K562 (cell line): ENCODE data around the gene CTSD. TPM values are rescaled to one million over a fixed set of nuclear protein-coding genes. Genes with fewer than 3 reads are reported as not detected.

Experiments
- ATAC-seq: fragments of 200-7000 bp; cut with Tn5 transposase; 3 replicates; pipeline ENCODE4 v1.9.1; 2020; ENCODE audit warnings: moderate library complexity
- BruUV-seq: library from RNA; stranded (reverse); fragments of 400-500 nt; replicated peaks from 2 replicates; lab custom pipeline; 2021; lab: Mats Ljungman, UMichigan
- CTCF ChIA-PET: fragments of 300-600 bp; formaldehyde crosslinking; extraction: SDS; loops from one replicate; lab custom pipeline; 2021; ENCODE audit warnings: low intra/inter-chr PET ratio; lab: Yijun Ruan, JAX
- POLR2A ChIA-PET: fragments of 300-600, 350-650 bp; sonication (Branson Sonifier 250); formaldehyde crosslinking; extraction: SDS; loops from one replicate; lab custom pipeline; 2021; ENCODE audit warnings: antibody characterized with exemption, inconsistent platforms; lab: Yijun Ruan, JAX
- DNase-seq, 4 experiments: peaks; one replicate each; pipeline versions ENCODE4 v3.0.0 to v3.0.0-alpha.2; 2011 to 2018; ENCODE audit warnings: low spot score in 3 of 4, mixed read lengths in 3 of 4; ENCODE audit errors: extremely low read depth in 1 of 4
- FAIRE-seq: peaks from 2 replicates; lab custom pipeline; 2011; peaks lifted over from hg19 to GRCh38; lab: Jason Lieb, UNC
- H2AFZ ChIP-seq: 2 replicates; pipeline ENCODE4 v1.6.0; 2011; ENCODE audit warnings: low read depth, low read length, control low read depth, inconsistent platforms
- H3K27ac ChIP-seq: fragments of 200-600 bp; 3 replicates; pipeline ENCODE4 v1.8.0; 2011; ENCODE audit warnings: low read depth, mild to moderate bottlenecking, control low read depth, inconsistent platforms, low read length, moderate library complexity, mixed read lengths; ENCODE audit errors: extremely low read depth
- H3K27me3 ChIP-seq, 2 experiments: fragments of 300-600 bp in 1 of 2; 2 replicates in 1 of 2; 3 replicates in 1 of 2; pipeline versions ENCODE4 v1.6.0 to v1.8.0; 2011; ENCODE audit warnings: inconsistent platforms in 2 of 2, low read length in 2 of 2, mild to moderate bottlenecking in 1 of 2, mixed read lengths in 1 of 2, moderate library complexity in 1 of 2; ENCODE audit not compliant: control insufficient read depth in 2 of 2, insufficient read depth in 2 of 2
- H3K36me3 ChIP-seq: fragments of 300-600 bp; 3 replicates; pipeline ENCODE4 v1.8.0; 2011; ENCODE audit warnings: mild to moderate bottlenecking, low read length, inconsistent platforms; ENCODE audit not compliant: control insufficient read depth, insufficient read depth
- H3K4me1 ChIP-seq, 2 experiments: fragments of 200-600 bp in 1 of 2; replicated peaks in 1 of 2; 2 replicates in 1 of 2; 3 replicates in 1 of 2; pipeline versions ENCODE4 v1.5.1 to v1.8.0; 2011; ENCODE audit warnings: inconsistent platforms in 2 of 2, low read length in 2 of 2, mild to moderate bottlenecking in 1 of 2, mixed read lengths in 1 of 2, moderate library complexity in 1 of 2; ENCODE audit not compliant: control insufficient read depth in 2 of 2, insufficient read depth in 2 of 2
- H3K4me2 ChIP-seq: 2 replicates; pipeline ENCODE4 v1.6.1; 2011; ENCODE audit warnings: low read length, control low read depth, inconsistent platforms, mixed read lengths; ENCODE audit not compliant: insufficient read depth
- H3K4me3 ChIP-seq: fragments of 200-600 bp; sonication (generic), shearing (Covaris generic); 2 replicates; pipeline ENCODE4 v1.5.1; 2016; ENCODE audit warnings: control low read depth, inconsistent platforms
- H3K79me2 ChIP-seq: fragments of 200-600 bp; 3 replicates; pipeline ENCODE4 v1.8.0; 2011; ENCODE audit warnings: low read length, inconsistent platforms; ENCODE audit not compliant: control insufficient read depth, insufficient read depth
- H3K9ac ChIP-seq, 2 experiments: 2 replicates each; pipeline versions ENCODE4 v1.6.0 to v1.6.1; 2011; ENCODE audit warnings: low read depth in 2 of 2, low read length in 2 of 2, control low read depth in 1 of 2, inconsistent platforms in 1 of 2, mild to moderate bottlenecking in 1 of 2, mixed read lengths in 1 of 2; ENCODE audit not compliant: insufficient read depth in 1 of 2
- H3K9me1 ChIP-seq: one replicate; pipeline ENCODE4 v1.6.0; 2011; ENCODE audit warnings: inconsistent platforms, mild to moderate bottlenecking, low read length, moderate library complexity; ENCODE audit not compliant: control insufficient read depth, insufficient read depth
- H3K9me3 ChIP-seq: replicated peaks from 2 replicates; pipeline ENCODE4 v1.5.1; 2011; ENCODE audit warnings: low read depth, low read length, inconsistent platforms; ENCODE audit not compliant: control insufficient read depth, insufficient read depth
- H4K20me1 ChIP-seq: replicated peaks from 2 replicates; pipeline ENCODE4 v1.6.1; 2011; ENCODE audit warnings: low read length, inconsistent platforms, mixed read lengths; ENCODE audit not compliant: control insufficient read depth, insufficient read depth
- BRD9 ChIP-seq: fragments of 450-650 bp; IDR thresholded peaks from 2 replicates; pipeline ENCODE4 v1.6.1; 2018; ENCODE audit warnings: low read depth; ENCODE audit not compliant: partially characterized antibody
- CTCFL ChIP-seq: IDR thresholded peaks from 2 replicates; pipeline ENCODE4 v1.6.1; 2011; ENCODE audit warnings: borderline replicate concordance, low read depth, mild to moderate bottlenecking, moderate library complexity, low read length; ENCODE audit not compliant: insufficient read depth, poor library complexity, severe bottlenecking
- DNMT1 ChIP-seq: fragments of 450-650 bp; IDR thresholded peaks from 2 replicates; pipeline ENCODE4 v1.6.1; 2016; ENCODE audit warnings: antibody characterized with exemption, mild to moderate bottlenecking
- ESRRB ChIP-seq: fragments of 250-450 bp; sonication (Bioruptor Pico); IDR thresholded peaks from 2 replicates; pipeline ENCODE4 v1.5.0; 2020; ENCODE audit warnings: mild to moderate bottlenecking, moderate library complexity, borderline replicate concordance
- EWSR1 ChIP-seq: fragments of 450-650 bp; IDR thresholded peaks from 2 replicates; pipeline ENCODE4 v1.6.1; 2018; ENCODE audit warnings: borderline replicate concordance, mild to moderate bottlenecking, low read depth, moderate library complexity; ENCODE audit not compliant: partially characterized antibody
- HDAC2 ChIP-seq: fragments of 450-650 bp; IDR thresholded peaks from 2 replicates; pipeline ENCODE4 v1.6.1; 2016; ENCODE audit warnings: mild to moderate bottlenecking
- NR1H2 ChIP-seq: sonication (generic); formaldehyde crosslinking; IDR thresholded peaks from 2 replicates; pipeline ENCODE4 v1.4.0; 2020; ENCODE audit warnings: mild to moderate bottlenecking, missing genetic modification reagents
- NUFIP1 ChIP-seq: fragments of 450-650 bp; IDR thresholded peaks from 2 replicates; pipeline ENCODE4 v1.6.1; 2018; ENCODE audit not compliant: partially characterized antibody
- POLR2B ChIP-seq: fragments of 450-650 bp; IDR thresholded peaks from 2 replicates; pipeline ENCODE4 v1.6.1; 2018; ENCODE audit warnings: low read depth; ENCODE audit not compliant: partially characterized antibody
- POLR2H ChIP-seq: IDR thresholded peaks from 2 replicates; pipeline ENCODE4 v1.6.1; 2016; ENCODE audit warnings: missing genetic modification characterization, low read depth, mild to moderate bottlenecking, control low read depth, missing compliant biosample characterization, moderate library complexity
- SIX5 ChIP-seq, 2 experiments: IDR thresholded peaks; 2 replicates each; pipeline ENCODE4 v1.6.1; 2011; ENCODE audit warnings: low read length in 2 of 2, borderline replicate concordance in 1 of 2, low read depth in 1 of 2, mild to moderate bottlenecking in 1 of 2, moderate library complexity in 1 of 2; ENCODE audit not compliant: insufficient read depth in 1 of 2
- SPI1 ChIP-seq: IDR thresholded peaks from 2 replicates; pipeline ENCODE4 v1.6.1; 2011; ENCODE audit warnings: low read depth, low read length, control low read depth, borderline replicate concordance
- U2AF1 ChIP-seq: fragments of 200-400 bp; formaldehyde crosslinking; optimal IDR thresholded peaks from 2 replicates; pipeline ENCODE3; 2017; ENCODE audit warnings: mild to moderate bottlenecking, low read depth, low read length, moderate library complexity
- ZNF695 ChIP-seq: fragments of 450-650 bp; formaldehyde crosslinking; IDR thresholded peaks from 2 replicates; pipeline ENCODE4 v1.4.0; 2020; ENCODE audit warnings: mild to moderate bottlenecking, moderate library complexity
- WGBS: fragments of 100-300 bp; shearing (Covaris generic); methylation state at CpG from one replicate; pipeline ENCODE4 v1.1.6; 2016; ENCODE audit warnings: low coverage, mixed read lengths; ENCODE audit not compliant: insufficient coverage; ENCODE audit errors: missing lambda C conversion rate; 5-methylcytosine and 5-hydroxymethylcytosine counted together
- in situ Hi-C: fragments of 300-500 bp; cut with MboI; formaldehyde crosslinking; loops from 4 replicates; pipeline ENCODE4 v1.15.0; 2018; ENCODE audit warnings: inconsistent platforms, mixed read lengths
- intact Hi-C: fragments of 100-400 bp; cut with micrococcal nuclease; formaldehyde crosslinking; loops from 2 replicates; pipeline ENCODE4 v1.14.2; 2022
- polyA plus RNA-seq, 8 experiments: library from polyadenylated mRNA; depleted of rRNA in 4 of 8; stranded (reverse) in 5 of 8; unstranded in 3 of 8; fragments of >200 nt; fragmentation: Nextera tagmentation in 2 of 8; fragmentation: Illumina TruSeq in 1 of 8; extraction: Ambion mirVana in 2 of 8; extraction: Trizol in 1 of 8; gene quantifications; 2 replicates each; pipeline versions ENCODE4 v1.2.1 to v1.2.3, GENCODE V29; 2011 to 2014; ENCODE audit warnings: inconsistent platforms in 1 of 8, missing spikeins in 1 of 8
- total RNA-seq, 7 experiments: library from RNA; depleted of rRNA in 6 of 7; stranded (reverse); fragments of >200 nt in 6 of 7; fragmentation: Illumina TruSeq in 2 of 7; extraction: Trizol in 2 of 7; gene quantifications; 2 replicates each; pipeline versions ENCODE4 v1.2.1 to v1.2.3, GENCODE V29; 2011 to 2021; ENCODE audit warnings: low replicate concordance in 1 of 7
- TF ChIP-seq, protein P1 (sequence below): fragments of 250-450 bp; sonication (Bioruptor Pico); IDR thresholded peaks from 2 replicates; pipeline ENCODE4 v1.4.0; 2020
- TF ChIP-seq, protein P2 (sequence below), 2 experiments: IDR thresholded peaks; 2 replicates each; pipeline ENCODE4 v1.6.1; 2011; ENCODE audit warnings: borderline replicate concordance in 1 of 2, control low read depth in 1 of 2, low read depth in 1 of 2, low read length in 1 of 2, mild to moderate bottlenecking in 1 of 2, mixed read lengths in 1 of 2, moderate library complexity in 1 of 2; ENCODE audit not compliant: insufficient read depth in 1 of 2, insufficient read length in 1 of 2, poor library complexity in 1 of 2, severe bottlenecking in 1 of 2; ENCODE audit errors: extremely low read depth in 1 of 2

CTSD gene
- total and polyA plus RNA-seq, 9 of the 15 experiments (the other 6 are each of a cell fraction or from before 2014, with no cell fraction given) = 1.0 to 112 (median 40.9) TPM

DNA sequence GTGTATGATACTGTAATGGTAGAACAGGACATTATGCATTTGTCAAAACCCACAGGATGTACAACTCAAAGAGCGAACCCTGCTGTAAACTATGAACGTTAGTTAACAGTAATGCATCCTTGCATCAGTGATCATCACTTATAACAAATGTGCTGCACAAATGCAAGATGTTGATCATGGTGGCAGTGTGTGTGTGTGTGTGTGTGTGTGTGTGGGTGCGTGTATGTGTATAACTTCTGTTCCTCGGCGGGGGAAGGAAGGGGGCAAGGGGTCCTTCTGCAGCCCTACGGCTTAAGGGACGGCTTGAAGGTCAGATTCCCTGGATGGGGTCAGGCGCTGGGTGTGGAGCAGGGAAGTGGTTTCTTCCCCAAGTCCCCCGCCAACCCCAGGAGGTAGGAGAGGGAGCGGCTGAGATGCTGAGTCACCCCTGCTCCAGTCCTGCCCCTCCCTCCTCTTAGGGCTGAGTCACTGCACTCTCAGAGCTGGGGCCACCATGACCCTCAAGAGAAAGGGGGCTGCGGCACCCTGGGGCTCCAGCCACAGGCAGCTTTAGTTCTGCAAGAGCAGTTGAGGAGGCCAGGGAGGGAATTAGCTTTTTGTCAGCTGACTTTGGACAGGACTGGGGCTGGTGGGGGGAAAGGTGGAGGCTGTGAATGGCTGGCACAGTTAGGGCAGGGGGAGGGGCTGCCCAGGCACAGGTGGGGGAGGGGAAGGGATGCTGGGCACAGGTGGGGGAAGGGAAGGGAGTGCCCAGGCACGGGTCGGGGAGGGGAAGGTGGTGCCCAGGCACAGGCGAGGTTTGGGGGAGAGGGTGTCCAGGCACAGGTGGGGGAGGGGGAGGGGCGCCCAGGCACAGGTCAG, 8.8 kb upstream of the CTSD start:
- no peaks in the 10 kb centered on the region for H3K79me2 ChIP-seq
- H3K4me1 ChIP-seq = peaks cover 21 to 40% of the 10 kb centered on the region in 2 experiments
- H2AFZ ChIP-seq = peak overlapping the region; percentile 89
- H3K27me3 ChIP-seq = no peaks in the 10 kb centered on the region
- no peaks in the 10 kb centered on the region for H3K9me1 ChIP-seq
- intact Hi-C loops (no loop called here), in situ Hi-C loops (no loop called here)
- H3K27ac ChIP-seq = peak overlapping the region; percentile 75
- no peaks in the 10 kb centered on the region for H3K36me3 ChIP-seq
- H3K4me3 ChIP-seq = no peak overlapping the region
- H3K9ac ChIP-seq = peak overlapping the region; percentile 46 to 70; a peak in 3 of 4 replicates
- ATAC-seq (peak; percentile 100), FAIRE-seq (peak; percentile 96), DNase-seq (peak; percentile 92 to 97 (median 96))
- no TSS peak for BruUV-seq
- ChIA-PET POLR2A (interaction anchor here (0.6 to 2.0 kb wide), 7 partner anchors 8 to 862 kb away, joined by 3 to 10 read pairs (median 4); partner anchors contain the start of gene CHID1), CTCF (interaction anchor here (0.6 kb wide), 1 partner anchor 418 kb away, joined by 4 read pairs; no protein-coding TSS in a partner anchor)
- H3K9me3 ChIP-seq = no peaks in the 10 kb centered on the region
- WGBS = 4% methylated on average over 2 of the region's 15 CpGs
- no peaks in the 10 kb centered on the region for H4K20me1 ChIP-seq
- H3K4me2 ChIP-seq = peak overlapping the region; percentile 77
- TF ChIP-seq EWSR1 = no peak
- no peak for TF ChIP-seq ESRRB (CRISPR knock-in tag)
- peak; percentile 90; the same call in 1 of the 2 replicates for TF ChIP-seq HDAC2
- TF ChIP-seq POLR2B = no peak
- no peak for TF ChIP-seq CTCFL
- TF ChIP-seq ZNF695 = no peak
- TF ChIP-seq SPI1 = peak; percentile 72
- no peak for TF ChIP-seq SIX5 (IDR thresholded peaks at IDR 0.05; ENCODE audit: borderline replicate concordance in 1 of 2, insufficient read depth in 1 of 2, low read depth in 1 of 2, low read length in 2 of 2)
- no peak for TF ChIP-seq DNMT1
- no peak for TF ChIP-seq NR1H2 (CRISPR knock-in tag)
- no peak for TF ChIP-seq U2AF1
- no peak for TF ChIP-seq BRD9
- TF ChIP-seq NUFIP1 = no peak
- no peak for TF ChIP-seq POLR2H (tag)
- TF ChIP-seq, protein P1, sequence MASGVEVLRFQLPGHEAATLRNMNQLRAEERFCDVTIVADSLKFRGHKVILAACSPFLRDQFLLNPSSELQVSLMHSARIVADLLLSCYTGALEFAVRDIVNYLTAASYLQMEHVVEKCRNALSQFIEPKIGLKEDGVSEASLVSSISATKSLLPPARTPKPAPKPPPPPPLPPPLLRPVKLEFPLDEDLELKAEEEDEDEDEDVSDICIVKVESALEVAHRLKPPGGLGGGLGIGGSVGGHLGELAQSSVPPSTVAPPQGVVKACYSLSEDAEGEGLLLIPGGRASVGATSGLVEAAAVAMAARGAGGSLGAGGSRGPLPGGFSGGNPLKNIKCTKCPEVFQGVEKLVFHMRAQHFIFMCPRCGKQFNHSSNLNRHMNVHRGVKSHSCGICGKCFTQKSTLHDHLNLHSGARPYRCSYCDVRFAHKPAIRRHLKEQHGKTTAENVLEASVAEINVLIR (CRISPR knock-in tag) = no peak
- TF ChIP-seq, protein P2, sequence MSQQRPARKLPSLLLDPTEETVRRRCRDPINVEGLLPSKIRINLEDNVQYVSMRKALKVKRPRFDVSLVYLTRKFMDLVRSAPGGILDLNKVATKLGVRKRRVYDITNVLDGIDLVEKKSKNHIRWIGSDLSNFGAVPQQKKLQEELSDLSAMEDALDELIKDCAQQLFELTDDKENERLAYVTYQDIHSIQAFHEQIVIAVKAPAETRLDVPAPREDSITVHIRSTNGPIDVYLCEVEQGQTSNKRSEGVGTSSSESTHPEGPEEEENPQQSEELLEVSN (IDR thresholded peaks at IDR 0.05; ENCODE audit: borderline replicate concordance in 1 of 2, extremely low read depth in 1 of 2, insufficient read depth in 1 of 2, insufficient read length in 1 of 2, low read depth in 1 of 2, low read length in 1 of 2, poor library complexity in 1 of 2, severe bottlenecking in 1 of 2) = no peak
